HAP-1 (cell line): ENCODE results near the gene PTPRN2.
"Not testable (repeated sequence)": the region's sequence is repeated elsewhere in the genome, so short reads cannot be mapped to it uniquely, and the experiment has no call there.

ENCODE experiments used
- DNase-seq, 2 experiments: peaks; one replicate each; pipeline ENCODE4 v3.0.0-alpha.2; 2016 to 2020; ENCODE audit warnings: low spot score in 2 of 2
- H3K27me3 ChIP-seq: fragments of 250-450 bp; sonication (Bioruptor Pico); 2 replicates; pipeline ENCODE4 v1.5.1; 2020; ENCODE audit warnings: low read depth, mild to moderate bottlenecking, moderate library complexity
- H3K36me3 ChIP-seq: fragments of 250-450 bp; sonication (Bioruptor Pico); replicated peaks from 2 replicates; pipeline ENCODE4 v1.5.1; 2020; ENCODE audit warnings: mild to moderate bottlenecking
- H3K4me1 ChIP-seq: fragments of 250-450 bp; sonication (Bioruptor Pico); 2 replicates; pipeline ENCODE4 v1.5.1; 2020; ENCODE audit warnings: mild to moderate bottlenecking
- H3K4me3 ChIP-seq: fragments of 250-450 bp; sonication (Bioruptor Pico); 2 replicates; pipeline ENCODE4 v1.5.1; 2020; ENCODE audit warnings: mild to moderate bottlenecking, moderate library complexity
- H3K9me3 ChIP-seq: fragments of 250-450 bp; sonication (Bioruptor Pico); 2 replicates; pipeline ENCODE4 v1.5.1; 2020; ENCODE audit warnings: mild to moderate bottlenecking, moderate library complexity
- in situ Hi-C: fragments of 300-500 bp; cut with MboI; formaldehyde crosslinking; loops from 3 replicates; pipeline ENCODE4 v1.14.3; 2020; ENCODE audit warnings: low sequenced_read_pairs, inconsistent platforms, mixed read lengths

The PTPRN2 gene

DNA sequence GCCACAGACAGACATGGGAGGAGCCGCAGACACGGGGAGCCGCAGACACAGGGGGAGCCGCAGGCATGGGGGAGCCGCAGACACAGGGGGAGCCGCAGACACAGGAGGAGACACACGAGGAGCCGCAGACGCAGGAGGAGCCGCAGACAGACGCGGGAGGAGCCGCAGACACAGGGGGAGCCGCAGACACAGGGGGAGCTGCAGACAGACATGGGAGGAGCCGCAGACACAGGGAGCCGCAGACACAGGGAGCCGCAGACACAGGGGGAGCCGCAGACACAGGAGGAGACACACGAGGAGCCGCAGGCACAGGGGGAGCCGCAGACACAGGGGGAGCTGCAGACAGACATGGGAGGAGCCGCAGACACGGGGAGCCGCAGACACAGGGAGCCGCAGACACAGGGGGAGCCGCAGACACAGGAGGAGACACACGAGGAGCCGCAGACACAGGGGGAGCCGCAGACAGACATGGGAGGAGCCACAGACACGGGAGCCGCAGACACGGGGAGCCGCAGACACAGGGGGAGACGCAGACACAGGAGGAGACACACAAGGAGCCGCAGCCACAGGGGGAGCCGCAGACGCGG is 313.8 kb downstream of the PTPRN2 start:
- H3K27me3 ChIP-seq, in situ Hi-C loops, H3K4me1 ChIP-seq, H3K36me3 ChIP-seq, DNase-seq, H3K9me3 ChIP-seq, H3K4me3 ChIP-seq: not testable (repeated sequence)

DNA sequence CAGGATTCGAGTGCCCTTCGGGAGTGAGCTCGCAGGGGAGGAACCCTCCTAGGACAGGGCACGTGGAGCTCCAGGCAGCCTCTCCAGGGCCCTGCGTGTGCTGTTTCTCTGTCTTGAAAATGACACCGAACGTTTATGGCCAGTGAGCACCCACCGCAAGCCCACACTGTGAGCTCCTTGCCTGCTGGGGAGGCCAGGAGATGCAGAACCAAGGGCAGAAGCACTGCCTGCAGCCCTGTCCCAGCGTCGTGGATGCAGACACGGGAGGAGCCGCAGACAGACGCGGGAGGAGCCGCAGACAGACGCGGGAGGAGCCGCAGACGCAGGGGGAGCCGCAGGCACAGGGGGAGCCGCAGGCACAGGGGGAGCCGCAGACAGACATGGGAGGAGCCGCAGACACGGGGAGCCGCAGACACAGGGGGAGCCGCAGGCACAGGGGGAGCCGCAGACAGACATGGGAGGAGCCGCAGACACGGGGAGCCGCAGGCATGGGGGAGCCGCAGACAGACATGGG is 314.4 kb downstream of the PTPRN2 start:
- no peaks in the 10 kb centered on the region for H3K36me3 ChIP-seq
- no peaks in the 10 kb centered on the region for H3K27me3 ChIP-seq
- no peaks in the 10 kb centered on the region for H3K9me3 ChIP-seq
- H3K4me3 ChIP-seq, result no peak overlapping the region
- in situ Hi-C loops, result no loop called here
- H3K4me1 ChIP-seq, result no peaks in the 10 kb centered on the region
- no peak for DNase-seq

DNA sequence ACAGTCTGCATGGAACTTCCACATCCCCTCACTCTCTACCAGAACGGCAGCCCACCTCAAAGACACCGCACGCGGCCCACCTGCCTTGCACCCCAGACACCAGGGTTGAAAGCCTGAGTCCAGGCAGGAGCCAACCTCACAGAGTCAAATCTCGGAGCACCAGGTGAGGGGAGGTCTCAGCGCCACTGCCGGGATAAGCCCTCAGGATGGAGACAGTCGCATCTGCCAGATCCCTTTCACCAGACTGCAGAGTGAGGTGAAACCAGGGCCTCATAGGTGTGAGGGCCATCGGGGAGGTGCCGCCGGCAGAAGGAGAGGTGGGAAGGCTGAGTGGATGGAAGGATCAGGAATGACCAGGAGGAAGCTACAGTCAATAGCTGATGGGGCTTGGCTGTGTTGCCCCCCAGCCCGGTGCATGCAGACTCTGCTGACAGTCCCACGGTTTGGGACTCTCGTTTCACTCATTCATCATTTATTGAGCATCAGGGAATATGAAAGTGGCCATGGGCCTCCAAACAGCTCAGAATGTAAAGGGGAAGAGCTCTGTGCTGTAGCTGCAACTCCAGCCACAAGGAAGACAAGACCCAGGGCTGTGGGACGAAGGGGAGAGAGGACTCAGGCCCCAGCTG is 315.0 kb downstream of the PTPRN2 start:
- Histone ChIP-seq H3K4me3 (no peak overlapping the region), H3K27me3 (no peaks in the 10 kb centered on the region), H3K4me1 (no peaks in the 10 kb centered on the region), H3K36me3 (no peaks in the 10 kb centered on the region), H3K9me3 (no peaks in the 10 kb centered on the region)
- in situ Hi-C loops, result no loop called here
- DNase-seq, result no peak

DNA sequence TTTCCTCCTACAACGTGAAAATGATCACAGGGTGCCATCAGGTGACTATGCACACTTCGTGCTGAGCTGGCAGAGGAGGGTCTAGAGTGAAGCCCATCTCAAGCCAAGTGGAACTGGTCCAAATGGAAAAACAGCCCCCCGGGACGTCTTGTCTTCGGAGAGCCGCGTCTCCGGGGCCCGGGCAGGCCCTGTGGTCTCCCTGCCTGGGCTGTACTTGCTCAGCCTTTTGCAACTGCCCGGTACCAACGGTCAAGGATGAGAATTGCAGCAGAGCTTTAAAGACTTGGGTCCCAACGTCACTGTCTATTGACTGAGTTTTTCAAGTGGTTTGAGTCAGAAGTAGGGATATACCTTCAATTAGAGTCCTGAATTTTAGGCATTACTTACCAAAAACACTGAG is 315.5 kb downstream of the PTPRN2 start:
- no peaks in the 10 kb centered on the region for H3K9me3 ChIP-seq
- no peaks in the 10 kb centered on the region for H3K27me3 ChIP-seq
- in situ Hi-C loops, result no loop called here
- H3K36me3 ChIP-seq, result no peaks in the 10 kb centered on the region
- no peaks in the 10 kb centered on the region for H3K4me1 ChIP-seq
- no peak for DNase-seq
- H3K4me3 ChIP-seq, result no peak overlapping the region

DNA sequence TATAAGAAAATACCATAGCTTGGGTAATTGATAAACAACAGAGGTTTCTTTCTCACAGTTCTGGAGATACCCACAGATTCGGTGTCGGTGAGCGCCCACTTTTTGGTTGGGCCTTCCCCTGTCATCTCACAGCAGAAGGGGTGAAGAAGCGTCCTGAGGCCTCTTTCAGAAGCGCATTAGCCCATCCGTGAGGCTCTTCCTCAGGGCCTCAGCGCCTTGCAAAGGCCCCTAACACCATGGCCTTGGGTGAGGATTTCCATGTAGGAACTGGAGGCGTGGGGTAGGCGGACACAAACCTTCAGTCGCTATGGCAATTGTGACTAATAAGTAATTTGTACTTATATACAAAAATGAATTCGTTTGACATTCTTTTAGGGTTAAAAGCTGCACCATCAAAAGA is 316.0 kb downstream of the PTPRN2 start:
- no peaks in the 10 kb centered on the region for H3K9me3 ChIP-seq
- in situ Hi-C loops, result no loop called here
- H3K36me3 ChIP-seq, result no peaks in the 10 kb centered on the region
- H3K4me1 ChIP-seq, result no peaks in the 10 kb centered on the region
- no peaks in the 10 kb centered on the region for H3K27me3 ChIP-seq
- no peak for DNase-seq
- H3K4me3 ChIP-seq, result no peak overlapping the region

DNA sequence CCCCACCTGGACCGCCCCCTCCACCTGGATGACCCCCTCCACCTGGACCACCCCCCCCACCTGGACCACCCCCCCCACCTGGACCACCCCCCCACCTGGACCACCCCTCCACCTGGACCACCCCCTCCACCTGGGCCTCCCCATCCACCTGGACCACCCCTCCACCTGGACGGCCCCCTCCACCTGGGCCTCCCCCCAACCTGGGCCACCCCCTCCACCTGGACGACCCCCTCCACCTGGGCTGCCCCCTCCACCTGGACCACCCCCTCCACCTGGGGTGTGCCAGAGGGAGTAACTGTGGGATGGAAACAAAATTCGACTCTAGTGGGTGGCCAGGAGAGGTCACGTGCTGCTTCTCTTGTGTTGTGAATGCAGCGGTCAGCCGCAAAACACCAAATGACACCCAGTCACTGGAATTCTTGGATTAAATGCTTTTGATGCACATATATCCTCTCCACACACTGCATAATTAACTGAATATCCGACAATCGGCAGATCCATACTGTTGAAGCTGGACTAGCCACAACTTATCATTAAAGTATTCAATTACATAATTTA is 316.7 kb downstream of the PTPRN2 start:
- Histone ChIP-seq H3K36me3 (no peaks in the 10 kb centered on the region), H3K4me1 (no peaks in the 10 kb centered on the region), H3K27me3 (no peaks in the 10 kb centered on the region), H3K9me3 (no peaks in the 10 kb centered on the region), H3K4me3 (no peak overlapping the region)
- in situ Hi-C loops, result no loop called here
- no peak for DNase-seq

DNA sequence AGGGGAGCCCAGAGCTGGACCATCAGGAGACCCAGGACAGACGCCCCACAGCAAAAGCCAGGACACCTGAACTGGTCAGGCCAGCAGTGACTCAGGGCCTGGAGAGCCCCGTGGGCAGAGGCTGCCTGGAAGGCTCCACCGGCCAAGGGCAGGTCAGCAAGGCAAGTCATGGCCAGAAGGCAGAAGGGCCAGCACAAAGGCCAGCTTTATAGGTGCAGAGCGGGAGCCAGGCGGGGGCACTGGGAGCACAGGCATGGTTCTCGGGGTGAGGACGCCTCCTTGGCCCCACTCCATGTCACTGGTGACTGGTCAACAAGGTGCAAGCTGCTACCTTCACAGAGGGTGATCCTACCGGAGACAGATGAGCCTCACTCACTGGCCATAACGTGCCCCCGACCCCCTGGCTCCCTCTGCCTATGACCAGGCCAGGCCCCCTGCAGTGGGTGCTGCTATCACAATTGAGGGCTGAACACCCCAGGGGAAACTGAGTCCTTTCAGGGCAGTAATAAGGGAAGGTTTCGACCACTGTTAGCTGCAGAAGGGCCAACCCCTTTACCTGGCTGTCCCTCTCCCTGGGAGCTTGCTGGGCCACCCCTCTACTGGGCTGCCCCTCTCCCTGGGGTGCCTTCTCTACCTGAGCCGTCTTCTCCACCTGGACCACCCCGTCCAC is 317.4 kb downstream of the PTPRN2 start:
- no peaks in the 10 kb centered on the region for H3K36me3 ChIP-seq
- no peaks in the 10 kb centered on the region for H3K9me3 ChIP-seq
- no peak overlapping the region for H3K4me3 ChIP-seq
- in situ Hi-C loops, result no loop called here
- no peak for DNase-seq
- H3K27me3 ChIP-seq, result no peaks in the 10 kb centered on the region
- H3K4me1 ChIP-seq, result no peaks in the 10 kb centered on the region

DNA sequence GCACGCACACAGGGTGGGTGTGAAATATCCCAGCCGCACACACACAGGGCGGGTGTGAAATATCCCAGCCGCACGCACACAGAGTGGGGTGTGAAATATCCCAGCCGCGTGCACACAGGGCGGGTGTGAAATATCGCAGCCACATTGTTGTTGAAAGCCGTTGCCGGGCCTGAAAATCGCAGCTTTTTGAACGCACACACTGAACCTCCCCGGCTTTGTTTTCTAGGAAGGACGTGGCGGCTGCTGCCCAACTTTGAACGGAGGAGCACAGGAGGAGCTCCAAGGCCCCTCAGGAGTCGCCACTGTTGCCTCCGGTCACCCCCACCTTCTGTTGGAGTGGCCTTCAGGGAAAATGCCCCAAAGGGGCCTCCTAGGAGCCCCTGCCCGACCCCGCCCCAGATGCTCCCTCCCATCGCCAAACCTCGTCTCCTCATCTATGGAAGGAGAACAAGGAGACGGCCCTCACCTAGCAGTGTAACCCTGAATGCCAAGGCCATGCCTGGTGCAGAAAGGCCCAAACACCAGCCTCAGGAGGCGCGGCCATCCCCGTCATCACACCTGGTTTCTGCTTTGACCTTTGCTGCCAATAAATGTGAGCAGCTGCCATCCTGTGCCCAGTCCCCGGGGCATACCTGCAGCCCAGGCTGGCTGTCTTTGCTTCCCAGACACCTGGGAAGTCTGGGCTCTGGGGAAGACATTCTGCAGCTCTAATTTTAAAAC is 318.6 kb downstream of the PTPRN2 start:
- Histone ChIP-seq H3K27me3 (no peaks in the 10 kb centered on the region), H3K4me3 (no peak overlapping the region), H3K36me3 (no peaks in the 10 kb centered on the region), H3K9me3 (no peaks in the 10 kb centered on the region), H3K4me1 (no peaks in the 10 kb centered on the region)
- in situ Hi-C loops, result no loop called here
- DNase-seq, result no peak

DNA sequence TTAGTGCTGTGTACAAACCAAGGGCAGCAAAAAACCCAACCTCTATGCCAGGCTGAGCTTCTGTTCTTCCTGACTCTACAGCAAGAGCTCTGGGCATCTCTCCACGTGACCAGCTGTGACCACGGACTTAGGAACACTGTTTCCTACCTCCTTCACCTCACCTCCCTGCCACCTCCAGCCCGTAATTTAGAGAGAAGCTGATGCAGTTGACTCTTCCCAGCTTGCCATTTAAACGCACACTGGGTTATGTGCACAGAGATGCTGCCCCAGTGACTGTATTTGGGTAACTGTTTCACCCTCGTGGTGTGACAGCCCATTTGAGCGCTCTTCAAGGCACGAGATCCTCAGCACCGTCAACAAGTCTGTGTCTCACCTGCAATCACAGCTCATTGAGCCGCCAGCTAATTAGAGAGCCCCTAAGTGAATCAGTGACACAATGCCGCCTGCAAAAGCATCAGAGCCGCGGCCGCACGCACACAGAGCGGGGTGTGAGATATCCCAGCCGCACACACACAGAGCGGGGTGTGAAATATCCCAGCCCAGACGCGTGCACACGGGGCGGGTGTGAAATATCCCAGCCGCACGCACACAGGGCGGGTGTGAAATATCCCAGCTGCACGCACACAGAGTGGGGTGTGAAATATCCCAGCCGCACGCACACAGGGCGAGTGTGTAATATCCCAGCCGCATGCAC is 319.7 kb downstream of the PTPRN2 start:
- Histone ChIP-seq H3K9me3 (no peaks in the 10 kb centered on the region), H3K36me3 (no peaks in the 10 kb centered on the region), H3K4me1 (no peaks in the 10 kb centered on the region), H3K27me3 (no peaks in the 10 kb centered on the region), H3K4me3 (no peak overlapping the region)
- in situ Hi-C loops, result no loop called here
- no peak for DNase-seq

DNA sequence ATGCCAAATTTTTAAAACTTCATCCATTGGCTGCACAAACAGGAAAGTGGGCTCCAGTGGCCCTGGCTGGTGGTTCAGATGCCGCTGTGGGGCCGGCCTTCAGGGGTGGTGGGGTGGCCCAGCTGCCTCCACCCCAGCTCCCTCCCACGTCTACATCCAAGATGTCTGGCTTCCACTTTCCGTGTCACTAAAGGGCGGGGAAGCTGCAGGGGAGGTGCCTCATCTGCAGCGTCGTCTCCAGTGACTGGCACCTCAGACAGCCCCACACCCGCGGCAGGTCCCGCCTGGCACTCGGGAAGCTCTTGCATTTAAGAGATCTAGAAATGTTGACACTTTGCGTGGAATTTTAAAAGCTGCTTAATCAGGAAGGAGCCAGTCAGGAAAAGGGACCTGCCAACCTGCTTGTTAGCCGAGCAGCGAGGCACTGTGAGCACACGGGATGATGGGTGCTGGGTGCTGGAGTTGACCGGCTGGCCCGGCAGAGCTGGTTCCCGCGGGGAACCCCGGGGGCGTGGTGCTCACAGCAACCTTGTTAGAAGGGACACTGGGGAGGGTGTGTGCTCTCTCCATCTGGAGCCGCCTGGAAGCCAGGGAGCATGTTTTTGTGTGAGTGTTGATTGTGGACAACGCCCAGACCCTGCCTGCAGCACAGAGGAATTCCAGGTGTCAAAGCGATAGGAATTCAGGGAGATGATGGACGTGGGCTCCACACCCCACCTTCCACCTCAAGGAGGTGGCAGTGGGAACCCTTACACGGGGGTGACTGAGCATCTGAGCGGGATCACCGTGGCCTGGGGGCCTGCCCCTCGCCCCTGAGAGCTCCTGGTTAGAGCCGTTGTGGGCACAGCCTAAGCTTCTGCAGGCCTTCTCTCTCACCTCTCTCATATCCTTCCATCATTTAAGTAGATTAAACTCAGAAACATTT is 320.5 kb downstream of the PTPRN2 start:
- Histone ChIP-seq H3K4me3 (no peak overlapping the region), H3K27me3 (no peaks in the 10 kb centered on the region), H3K4me1 (no peaks in the 10 kb centered on the region), H3K9me3 (no peaks in the 10 kb centered on the region), H3K36me3 (no peaks in the 10 kb centered on the region)
- in situ Hi-C loops, result no loop called here
- DNase-seq, result no peak

DNA sequence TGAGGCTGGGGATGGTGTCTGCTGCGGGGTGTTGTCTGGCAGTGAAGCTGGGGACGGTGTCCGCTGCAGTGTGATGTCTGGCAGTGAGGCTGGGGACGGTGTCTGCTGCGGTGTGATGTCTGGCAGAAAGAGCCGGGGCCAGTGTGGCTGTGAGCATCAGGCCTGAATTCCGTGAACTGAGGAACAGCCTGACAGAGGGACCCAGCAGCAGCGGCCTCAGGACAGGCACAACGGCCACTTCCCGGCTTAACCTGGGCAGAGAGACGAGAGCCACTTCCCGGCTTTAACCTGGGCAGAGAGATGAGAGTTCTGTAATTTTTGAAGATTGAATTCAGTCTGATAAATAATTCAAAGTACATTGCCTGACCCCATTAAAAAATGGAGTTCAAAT is 321.2 kb downstream of the PTPRN2 start:
- Histone ChIP-seq H3K36me3 (no peaks in the 10 kb centered on the region), H3K4me1 (no peaks in the 10 kb centered on the region), H3K4me3 (no peak overlapping the region), H3K9me3 (no peaks in the 10 kb centered on the region), H3K27me3 (no peaks in the 10 kb centered on the region)
- no peak for DNase-seq
- in situ Hi-C loops, result no loop called here

DNA sequence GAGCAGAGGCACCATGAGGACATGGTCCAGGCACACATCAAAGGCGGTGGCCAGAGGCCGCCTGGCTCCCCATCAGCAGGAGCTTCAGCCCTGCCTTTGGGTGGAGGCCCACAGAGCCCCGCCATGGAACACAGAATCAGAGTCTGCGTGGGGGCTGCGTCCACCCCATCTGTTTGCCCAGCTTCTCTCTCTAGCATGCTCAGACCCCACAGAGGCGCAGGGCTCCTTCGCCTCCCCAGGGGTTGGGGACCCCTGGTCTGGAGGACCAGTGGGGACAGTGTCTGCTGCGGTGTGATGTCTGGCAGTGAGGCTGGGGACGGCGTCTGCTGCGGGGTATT is 321.9 kb downstream of the PTPRN2 start:
- in situ Hi-C loops, result no loop called here
- Histone ChIP-seq H3K4me1 (no peaks in the 10 kb centered on the region), H3K4me3 (no peak overlapping the region), H3K36me3 (no peaks in the 10 kb centered on the region), H3K27me3 (no peaks in the 10 kb centered on the region), H3K9me3 (no peaks in the 10 kb centered on the region)
- DNase-seq, result no peak
